Esophagus muscularis mucosa (tissue), 4 donors: ENCODE results near the gene CFAP68.

ENCODE experiments used
- CTCF ChIP-seq, 3 experiments: fragments of 200-600 bp in 2 of 3; fragments of 450-650 bp in 1 of 3; sonication (generic) in 2 of 3; IDR thresholded peaks; one replicate each; pipeline ENCODE4 v1.5.1; 2017 to 2019; ENCODE audit warnings: antibody characterized with exemption in 3 of 3, mild to moderate bottlenecking in 2 of 3, moderate library complexity in 1 of 3
- EP300 ChIP-seq: sonication (generic); formaldehyde crosslinking; IDR thresholded peaks from one replicate; pipeline ENCODE4 v1.6.1; 2017; ENCODE audit warnings: antibody characterized with exemption
- POLR2A ChIP-seq: fragments of 450-650 bp; IDR thresholded peaks from one replicate; pipeline ENCODE4 v1.6.1; 2017; ENCODE audit warnings: antibody characterized with exemption, moderate library complexity, mild to moderate bottlenecking, low read depth
- POLR2AphosphoS5 ChIP-seq, 2 donors: sonication (generic); formaldehyde crosslinking; IDR thresholded peaks; one replicate each; pipeline ENCODE4 v1.6.1; 2017; ENCODE audit warnings: antibody characterized with exemption in 2 of 2

- no peak for TF ChIP-seq CTCF (IDR thresholded peaks at IDR 0.05)
- TF ChIP-seq POLR2AphosphoS5 (IDR thresholded peaks at IDR 0.05) = no peak
- no peak for TF ChIP-seq EP300
- no peak for TF ChIP-seq POLR2A
These were observed 33.3 kb upstream of the CFAP68 start for GRCh38 chr11:111846063-111846462.
